ENCODE data around the gene PCDHGB7.
"Not testable (repeated sequence)": the region's sequence is repeated elsewhere in the genome, so short reads cannot be mapped to it uniquely, and the experiment has no call there.

The PCDHGB7 gene

DNA sequence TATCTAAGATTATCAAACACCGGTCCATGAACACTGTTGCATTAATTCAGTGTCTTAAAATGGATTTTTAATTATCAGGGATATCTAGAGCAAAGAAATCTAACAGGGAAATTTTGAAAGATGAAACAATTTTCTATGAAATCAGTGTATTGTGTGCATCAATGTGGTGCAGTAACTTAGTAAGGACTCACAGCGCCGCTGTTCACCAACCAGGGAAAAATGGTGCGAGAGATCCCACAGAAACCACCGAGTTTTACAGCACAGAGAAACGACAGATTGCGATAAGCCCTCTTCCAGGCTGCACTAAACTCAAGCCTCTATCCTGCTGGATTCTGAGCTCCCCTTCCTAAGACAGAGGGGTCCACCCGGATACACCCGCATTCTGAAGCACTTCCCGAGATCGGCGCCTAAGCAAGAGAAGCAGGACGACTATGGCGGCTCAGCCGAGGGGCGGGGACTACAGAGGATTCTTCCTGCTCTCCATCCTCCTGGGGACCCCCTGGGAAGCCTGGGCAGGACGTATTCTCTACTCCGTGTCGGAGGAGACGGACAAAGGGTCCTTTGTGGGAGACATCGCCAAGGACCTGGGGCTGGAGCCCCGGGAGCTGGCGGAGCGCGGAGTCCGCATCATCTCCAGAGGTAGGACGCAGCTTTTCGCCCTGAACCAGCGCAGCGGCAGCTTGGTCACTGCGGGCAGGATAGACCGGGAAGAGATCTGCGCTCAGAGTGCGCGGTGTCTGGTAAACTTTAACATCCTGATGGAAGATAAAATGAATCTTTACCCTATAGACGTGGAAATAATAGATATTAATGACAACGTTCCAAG, 34.8 kb upstream of the PCDHGB7 start, which contains the start of gene PCDHGA7:
TSS of gene PCDHGA7 (plus strand) at position 274 of the 826 bp plus-strand sequence. CDS start at position 432, 158 bp downstream.
- Histone ChIP-seq H3K27ac (no peak within 1 kb of the TSS), H3K4me3 (peak within 1 kb of the TSS; percentile 50)
- DNase-seq (ENCODE audit: low spot score): no peak
- TF ChIP-seq CTCF (IDR thresholded peaks at IDR 0.05): no peak

GRCh38 chr5:141383345-141383744, 34.1 kb upstream of the PCDHGB7 start:
- no peak overlapping the region for H3K27ac ChIP-seq
- peak overlapping the region; percentile 50 for H3K4me3 ChIP-seq
- no peak for TF ChIP-seq CTCF (IDR thresholded peaks at IDR 0.05)
- no peak for DNase-seq (ENCODE audit: low spot score)

DNA sequence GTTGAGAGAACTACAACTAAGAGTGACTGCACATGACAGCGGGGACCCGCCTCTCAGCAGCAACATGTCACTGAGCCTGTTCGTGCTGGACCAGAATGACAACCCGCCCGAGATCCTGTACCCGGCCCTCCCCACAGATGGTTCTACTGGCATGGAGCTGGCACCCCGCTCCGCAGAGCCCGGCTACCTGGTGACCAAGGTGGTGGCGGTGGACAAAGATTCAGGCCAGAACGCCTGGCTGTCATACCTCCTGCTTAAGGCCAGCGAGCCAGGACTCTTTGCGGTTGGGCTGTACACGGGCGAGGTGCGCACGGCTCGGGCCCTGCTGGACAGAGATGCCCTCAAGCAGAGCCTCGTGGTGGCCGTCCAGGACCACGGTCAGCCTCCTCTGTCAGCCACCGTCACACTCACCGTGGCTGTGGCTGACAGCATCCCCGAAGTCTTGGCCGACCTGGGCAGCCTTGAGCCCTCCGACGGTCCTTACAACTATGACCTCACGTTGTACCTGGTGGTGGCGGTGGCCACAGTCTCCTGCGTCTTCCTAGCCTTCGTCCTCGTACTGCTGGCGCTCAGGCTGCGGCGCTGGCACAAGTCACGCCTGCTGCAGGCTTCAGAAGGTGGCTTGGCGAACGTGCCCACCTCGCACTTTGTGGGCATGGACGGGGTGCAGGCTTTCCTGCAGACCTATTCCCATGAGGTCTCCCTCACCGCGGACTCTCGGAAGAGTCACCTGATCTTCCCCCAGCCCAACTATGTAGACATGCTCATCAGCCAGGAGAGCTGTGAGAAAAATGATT, 32.8 kb upstream of the PCDHGB7 start:
- Histone ChIP-seq H3K4me3 (peak overlapping the region; percentile 25), H3K27ac (no peak overlapping the region)
- no peak for TF ChIP-seq CTCF (IDR thresholded peaks at IDR 0.05)
- DNase-seq (ENCODE audit: low spot score): no peak

DNA sequence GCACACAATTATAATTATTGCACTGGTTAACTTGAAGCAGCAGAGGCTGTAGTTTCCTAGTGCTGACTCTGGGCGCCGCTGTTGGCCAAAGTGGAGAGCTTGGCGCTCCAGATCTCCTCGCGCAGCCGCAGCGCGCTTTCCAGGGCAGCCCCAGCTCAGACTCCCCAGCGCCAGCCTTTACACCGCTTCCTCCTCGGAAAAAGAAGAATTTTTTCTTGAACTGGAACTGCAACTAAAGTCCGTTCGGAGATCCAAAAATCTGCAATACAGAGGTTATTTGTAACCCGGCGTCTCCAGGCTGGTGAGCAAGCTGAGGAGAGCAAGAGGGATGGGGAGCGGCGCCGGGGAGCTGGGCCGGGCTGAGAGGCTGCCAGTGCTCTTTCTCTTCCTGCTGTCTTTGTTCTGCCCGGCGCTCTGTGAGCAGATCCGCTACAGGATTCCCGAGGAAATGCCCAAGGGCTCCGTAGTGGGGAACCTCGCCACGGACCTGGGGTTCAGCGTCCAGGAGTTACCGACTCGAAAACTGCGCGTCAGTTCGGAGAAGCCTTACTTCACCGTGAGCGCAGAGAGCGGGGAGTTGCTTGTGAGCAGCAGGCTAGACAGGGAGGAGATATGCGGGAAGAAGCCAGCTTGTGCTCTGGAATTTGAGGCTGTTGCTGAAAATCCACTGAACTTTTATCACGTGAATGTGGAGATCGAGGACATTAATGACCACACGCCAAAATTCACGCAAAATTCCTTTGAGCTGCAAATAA, 29.7 kb upstream of the PCDHGB7 start, which contains the start of gene PCDHGB4:
TSS of gene PCDHGB4 (plus strand) at position 142 of the 755 bp plus-strand sequence. CDS start at position 329, 187 bp downstream.
- not testable (repeated sequence) for H3K27ac ChIP-seq; DNase-seq (ENCODE audit: low spot score)
- H3K4me3 ChIP-seq: peak within 1 kb of the TSS; percentile 48

- Histone ChIP-seq H3K4me3 (peak overlapping the region; percentile 48), H3K27ac (no peak overlapping the region)
- no peak for TF ChIP-seq CTCF (IDR thresholded peaks at IDR 0.05)
- DNase-seq (ENCODE audit: low spot score): no peak
These were observed 28.8 kb upstream of the PCDHGB7 start for GRCh38 chr5:141388661-141389060.

DNA sequence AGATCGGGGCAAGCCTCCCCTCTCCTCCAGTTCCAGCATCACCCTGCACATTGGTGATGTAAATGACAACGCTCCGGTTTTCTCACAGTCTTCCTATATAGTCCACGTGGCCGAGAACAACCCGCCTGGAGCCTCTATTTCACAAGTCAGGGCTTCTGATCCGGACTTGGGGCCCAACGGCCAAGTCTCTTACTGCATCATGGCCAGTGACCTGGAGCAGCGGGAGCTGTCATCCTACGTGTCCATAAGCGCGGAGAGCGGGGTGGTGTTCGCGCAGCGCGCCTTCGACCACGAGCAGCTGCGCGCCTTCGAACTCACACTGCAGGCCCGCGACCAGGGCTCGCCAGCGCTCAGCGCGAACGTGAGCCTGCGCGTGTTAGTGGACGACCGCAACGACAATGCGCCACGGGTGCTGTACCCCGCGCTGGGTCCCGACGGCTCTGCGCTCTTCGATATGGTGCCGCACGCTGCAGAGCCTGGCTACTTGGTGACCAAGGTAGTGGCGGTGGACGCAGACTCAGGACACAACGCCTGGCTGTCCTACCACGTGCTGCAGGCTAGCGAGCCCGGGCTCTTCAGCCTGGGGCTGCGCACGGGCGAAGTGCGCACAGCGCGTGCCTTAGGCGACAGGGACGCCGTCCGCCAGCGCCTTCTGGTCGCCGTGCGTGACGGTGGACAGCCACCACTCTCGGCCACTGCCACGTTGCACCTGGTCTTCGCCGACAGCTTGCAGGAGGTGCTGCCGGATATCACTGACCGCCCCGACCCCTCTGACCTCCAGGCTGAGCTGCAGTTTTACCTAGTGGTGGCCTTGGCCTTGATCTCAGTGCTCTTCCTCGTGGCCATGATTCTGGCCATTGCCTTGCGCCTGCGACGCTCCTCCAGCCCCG, 28.1 kb upstream of the PCDHGB7 start:
- TF ChIP-seq CTCF (IDR thresholded peaks at IDR 0.05): no peak
- no peak for DNase-seq (ENCODE audit: low spot score)
- Histone ChIP-seq H3K4me3 (peak overlapping the region; percentile 43), H3K27ac (no peak overlapping the region)
